Panc1 (cell line): Measurements from ENCODE around the gene C1D. TPM values are rescaled to one million over a fixed set of nuclear protein-coding genes. Genes with fewer than 3 reads are reported as not detected.
"Not testable (repeated sequence)": the region's sequence is repeated elsewhere in the genome, so short reads cannot be mapped to it uniquely, and the experiment has no call there.

Experiments used
- ATAC-seq: fragments of 200-7000 bp; cut with Tn5 transposase; 2 replicates; pipeline ENCODE4 v1.9.1; 2020; ENCODE audit warnings: mild to moderate bottlenecking, moderate library complexity
- BruUV-seq: library from RNA; stranded (reverse); fragments of 400-500 nt; replicated peaks from 2 replicates; lab custom pipeline; 2021; lab: Mats Ljungman, UMichigan
- CTCF ChIA-PET: fragments of 300-600 bp; sonication (Branson Sonifier 250); formaldehyde crosslinking; loops from one replicate; lab custom pipeline; 2022; ENCODE audit warnings: antibody characterized with exemption; lab: Charles Lee
- POLR2A ChIA-PET: fragments of 300-600 bp; sonication (Branson Sonifier 250); formaldehyde crosslinking; loops from one replicate; lab custom pipeline; 2022; ENCODE audit warnings: antibody characterized with exemption; lab: Charles Lee
- DNase-seq: peaks from one replicate; pipeline ENCODE4 v3.0.0-alpha.2; 2010; ENCODE audit warnings: low read depth, low spot score
- H3K27ac ChIP-seq: 2 replicates; pipeline ENCODE4 v1.5.1; 2011; ENCODE audit warnings: mild to moderate bottlenecking, low read length, inconsistent platforms
- H3K27me3 ChIP-seq: fragments of 200-500 bp; sonication (Bioruptor generic); 2 replicates; pipeline ENCODE4 v1.6.0; 2014; ENCODE audit warnings: low read length, inconsistent platforms; ENCODE audit not compliant: control insufficient read depth, insufficient read depth
- H3K36me3 ChIP-seq: fragments of 200-500 bp; sonication (Bioruptor generic); 2 replicates; pipeline ENCODE4 v1.5.1; 2014; ENCODE audit warnings: inconsistent platforms, mild to moderate bottlenecking, low read length, moderate library complexity; ENCODE audit not compliant: control insufficient read depth, insufficient read depth
- H3K4me1 ChIP-seq: 2 replicates; pipeline ENCODE4 v1.5.1; 2011; ENCODE audit warnings: inconsistent platforms, mild to moderate bottlenecking, low read length, moderate library complexity; ENCODE audit not compliant: control insufficient read depth, insufficient read depth
- H3K4me3 ChIP-seq, 2 experiments: 2 replicates each; pipeline ENCODE4 v1.5.1; 2011 to 2012; ENCODE audit warnings: low read depth in 2 of 2, low read length in 2 of 2, mild to moderate bottlenecking in 2 of 2, inconsistent platforms in 1 of 2, moderate library complexity in 1 of 2
- H3K9me3 ChIP-seq: fragments of 200-500 bp; sonication (Bioruptor generic); 2 replicates; pipeline ENCODE4 v1.5.1; 2014; ENCODE audit warnings: low read depth, mild to moderate bottlenecking, inconsistent platforms, low read length, moderate library complexity; ENCODE audit not compliant: control insufficient read depth, insufficient read depth
- POLR2AphosphoS5 ChIP-seq: IDR thresholded peaks from 2 replicates; pipeline ENCODE4 v1.6.1; 2012; ENCODE audit warnings: mild to moderate bottlenecking, low read depth, low read length, moderate library complexity
- SIN3A ChIP-seq: IDR thresholded peaks from 2 replicates; pipeline ENCODE4 v1.6.1; 2012; ENCODE audit warnings: low read depth, mild to moderate bottlenecking, low read length, moderate library complexity, borderline replicate concordance; ENCODE audit not compliant: insufficient read depth
- TCF7L2 ChIP-seq: IDR thresholded peaks from 2 replicates; pipeline ENCODE4 v1.6.1; 2011; ENCODE audit warnings: mild to moderate bottlenecking, low read depth, low read length, inconsistent platforms
- in situ Hi-C: cut with HindIII; loops from 2 replicates; pipeline ENCODE4 v1.10.0; 2016; ENCODE audit warnings: low sequenced_read_pairs, low pct_unique_long_range_greater_than_20kb
- intact Hi-C: fragments of 100-400 bp; cut with micrococcal nuclease; formaldehyde crosslinking; loops from one replicate; pipeline ENCODE4 v1.10.0; 2022; ENCODE audit not compliant: unreplicated experiment
- total RNA-seq: library from RNA; stranded (reverse); gene quantifications from one replicate; pipeline ENCODE4 v1.2.1, GENCODE V29; 2021; ENCODE audit not compliant: unreplicated experiment
- TF ChIP-seq, protein P1 (sequence below): fragments of 450-650 bp; IDR thresholded peaks from 2 replicates; pipeline ENCODE4 v1.5.1; 2017; ENCODE audit warnings: mild to moderate bottlenecking
- TF ChIP-seq, protein P2 (sequence below), 2 experiments: IDR thresholded peaks; 2 replicates each; pipeline ENCODE4 v1.6.1; 2011 to 2012; ENCODE audit warnings: low read depth in 2 of 2, control low read depth in 1 of 2, low read length in 1 of 2, mild to moderate bottlenecking in 1 of 2, moderate library complexity in 1 of 2; ENCODE audit not compliant: insufficient read depth in 1 of 2

Gene C1D
- total RNA-seq, 1 experiment from 2014 or later: 16.8 TPM

DNA sequence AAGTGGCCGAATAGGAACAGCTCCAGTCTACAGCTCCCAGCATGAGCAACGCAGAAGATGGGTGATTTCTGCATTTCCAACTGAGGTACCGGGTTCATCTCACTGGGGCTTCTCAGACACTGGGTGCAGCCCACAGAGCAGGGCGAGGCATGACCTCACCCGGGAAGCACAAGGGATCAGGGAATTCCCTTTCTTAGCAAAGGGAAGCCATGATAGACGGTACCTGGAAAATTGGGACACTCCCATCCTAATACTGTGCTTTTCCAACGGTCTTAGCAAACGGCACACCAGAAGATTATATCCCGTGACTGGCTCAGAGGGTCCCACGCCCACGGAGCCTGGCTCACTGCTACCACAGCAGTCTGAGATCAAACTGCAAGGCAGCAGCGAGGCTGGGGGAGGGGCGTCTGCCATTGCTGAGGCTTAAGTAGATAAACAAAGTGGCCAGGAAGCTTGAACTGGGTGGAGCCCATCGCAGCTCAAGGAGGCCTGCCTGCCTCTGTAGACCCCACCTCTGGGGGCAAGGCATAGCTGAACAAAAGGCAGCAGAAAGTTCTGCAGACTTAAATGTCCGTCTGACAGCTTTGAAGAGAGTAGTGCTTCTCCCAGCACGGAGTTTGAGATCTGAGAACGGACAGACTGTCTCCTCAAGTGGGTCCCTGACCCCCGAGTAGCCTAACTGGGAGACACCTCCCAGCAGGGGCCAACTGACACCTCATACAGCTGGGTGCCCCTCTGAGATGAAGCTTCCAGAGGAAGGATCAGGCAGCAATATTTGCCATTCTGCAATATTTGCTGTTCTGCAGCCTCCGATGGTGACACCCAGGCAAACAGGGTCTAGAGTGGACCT is 1.2 kb upstream of the C1D start:
- POLR2A ChIA-PET, ATAC-seq, CTCF ChIA-PET, H3K4me1 ChIP-seq, DNase-seq, intact Hi-C loops, H3K9me3 ChIP-seq, in situ Hi-C loops, H3K36me3 ChIP-seq, H3K27me3 ChIP-seq, BruUV-seq: not testable (repeated sequence)
- Histone ChIP-seq H3K27ac (peak overlapping the region; percentile 23; the same call in 1 of the 2 replicates), H3K4me3 (peak overlapping the region; percentile 96 to 97)

DNA sequence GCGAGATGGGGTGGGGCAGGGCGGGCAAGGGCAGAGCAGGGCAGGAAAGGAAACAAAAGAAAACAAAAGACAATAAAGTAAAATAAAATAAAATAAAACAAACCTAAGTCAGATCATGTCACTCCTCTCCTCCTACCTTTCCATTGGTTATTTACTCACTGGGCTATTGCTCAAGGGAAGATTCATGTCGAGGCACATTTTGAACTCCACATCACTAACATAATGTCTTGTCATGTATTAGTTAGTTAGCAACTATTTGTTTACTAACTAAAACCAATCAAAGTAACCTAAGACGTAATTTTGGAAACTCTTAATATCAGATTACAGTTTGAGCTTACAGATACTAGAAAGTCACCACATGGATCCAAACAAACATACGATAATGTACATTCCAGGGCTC is 2.2 kb downstream of the C1D start:
- H3K27ac ChIP-seq: no peak overlapping the region
- no TSS peak for BruUV-seq
- ChIA-PET POLR2A (no interaction called here), CTCF (no interaction called here)
- in situ Hi-C loops: no loop called here
- TF ChIP-seq, protein P1, sequence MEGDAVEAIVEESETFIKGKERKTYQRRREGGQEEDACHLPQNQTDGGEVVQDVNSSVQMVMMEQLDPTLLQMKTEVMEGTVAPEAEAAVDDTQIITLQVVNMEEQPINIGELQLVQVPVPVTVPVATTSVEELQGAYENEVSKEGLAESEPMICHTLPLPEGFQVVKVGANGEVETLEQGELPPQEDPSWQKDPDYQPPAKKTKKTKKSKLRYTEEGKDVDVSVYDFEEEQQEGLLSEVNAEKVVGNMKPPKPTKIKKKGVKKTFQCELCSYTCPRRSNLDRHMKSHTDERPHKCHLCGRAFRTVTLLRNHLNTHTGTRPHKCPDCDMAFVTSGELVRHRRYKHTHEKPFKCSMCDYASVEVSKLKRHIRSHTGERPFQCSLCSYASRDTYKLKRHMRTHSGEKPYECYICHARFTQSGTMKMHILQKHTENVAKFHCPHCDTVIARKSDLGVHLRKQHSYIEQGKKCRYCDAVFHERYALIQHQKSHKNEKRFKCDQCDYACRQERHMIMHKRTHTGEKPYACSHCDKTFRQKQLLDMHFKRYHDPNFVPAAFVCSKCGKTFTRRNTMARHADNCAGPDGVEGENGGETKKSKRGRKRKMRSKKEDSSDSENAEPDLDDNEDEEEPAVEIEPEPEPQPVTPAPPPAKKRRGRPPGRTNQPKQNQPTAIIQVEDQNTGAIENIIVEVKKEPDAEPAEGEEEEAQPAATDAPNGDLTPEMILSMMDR: no peak
- TF ChIP-seq, protein P2, sequence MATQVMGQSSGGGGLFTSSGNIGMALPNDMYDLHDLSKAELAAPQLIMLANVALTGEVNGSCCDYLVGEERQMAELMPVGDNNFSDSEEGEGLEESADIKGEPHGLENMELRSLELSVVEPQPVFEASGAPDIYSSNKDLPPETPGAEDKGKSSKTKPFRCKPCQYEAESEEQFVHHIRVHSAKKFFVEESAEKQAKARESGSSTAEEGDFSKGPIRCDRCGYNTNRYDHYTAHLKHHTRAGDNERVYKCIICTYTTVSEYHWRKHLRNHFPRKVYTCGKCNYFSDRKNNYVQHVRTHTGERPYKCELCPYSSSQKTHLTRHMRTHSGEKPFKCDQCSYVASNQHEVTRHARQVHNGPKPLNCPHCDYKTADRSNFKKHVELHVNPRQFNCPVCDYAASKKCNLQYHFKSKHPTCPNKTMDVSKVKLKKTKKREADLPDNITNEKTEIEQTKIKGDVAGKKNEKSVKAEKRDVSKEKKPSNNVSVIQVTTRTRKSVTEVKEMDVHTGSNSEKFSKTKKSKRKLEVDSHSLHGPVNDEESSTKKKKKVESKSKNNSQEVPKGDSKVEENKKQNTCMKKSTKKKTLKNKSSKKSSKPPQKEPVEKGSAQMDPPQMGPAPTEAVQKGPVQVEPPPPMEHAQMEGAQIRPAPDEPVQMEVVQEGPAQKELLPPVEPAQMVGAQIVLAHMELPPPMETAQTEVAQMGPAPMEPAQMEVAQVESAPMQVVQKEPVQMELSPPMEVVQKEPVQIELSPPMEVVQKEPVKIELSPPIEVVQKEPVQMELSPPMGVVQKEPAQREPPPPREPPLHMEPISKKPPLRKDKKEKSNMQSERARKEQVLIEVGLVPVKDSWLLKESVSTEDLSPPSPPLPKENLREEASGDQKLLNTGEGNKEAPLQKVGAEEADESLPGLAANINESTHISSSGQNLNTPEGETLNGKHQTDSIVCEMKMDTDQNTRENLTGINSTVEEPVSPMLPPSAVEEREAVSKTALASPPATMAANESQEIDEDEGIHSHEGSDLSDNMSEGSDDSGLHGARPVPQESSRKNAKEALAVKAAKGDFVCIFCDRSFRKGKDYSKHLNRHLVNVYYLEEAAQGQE (IDR thresholded peaks at IDR 0.05; ENCODE audit: insufficient read depth in 1 of 2, low read depth in 2 of 2, low read length in 1 of 2): no peak
- TF ChIP-seq TCF7L2 (no peak), SIN3A (no peak), POLR2AphosphoS5 (no peak)
- no peaks in the 10 kb centered on the region for H3K9me3 ChIP-seq
- peaks cover 10% of the 10 kb centered on the region for H3K4me1 ChIP-seq
- H3K36me3 ChIP-seq: peaks cover 4% of the 10 kb centered on the region; the same call in 1 of the 2 replicates
- ATAC-seq (no peak), DNase-seq (no peak)
- H3K4me3 ChIP-seq: no peak overlapping the region
- H3K27me3 ChIP-seq: no peaks in the 10 kb centered on the region
- intact Hi-C loops: no loop called here
